Measurements from ENCODE around the gene PHGDH.

DNA sequence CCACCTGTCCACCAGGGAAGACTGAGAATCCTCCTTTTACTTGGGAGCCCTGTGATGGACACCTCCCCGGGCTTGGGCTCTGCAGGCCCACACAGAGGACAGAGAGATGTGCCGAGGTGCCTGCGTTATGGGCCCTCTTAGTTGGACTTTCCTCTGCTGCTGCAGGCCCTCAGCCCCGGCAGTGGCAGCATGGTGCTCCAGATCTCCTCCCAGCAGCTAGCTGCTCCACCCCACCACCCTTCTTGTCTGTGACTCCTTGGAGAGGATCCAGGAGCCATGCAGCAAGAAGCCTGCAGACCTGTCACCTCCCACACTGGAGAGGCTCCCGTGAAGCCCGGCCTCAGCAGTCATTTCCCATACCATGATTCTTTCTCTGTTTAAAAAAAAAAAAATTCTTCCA, 27.4 kb downstream of the PHGDH start:
- TF ChIP-seq EZH2 (IDR thresholded peaks at IDR 0.05; ENCODE audit: borderline replicate concordance, insufficient read depth, low read depth, low read length, poor library complexity, severe bottlenecking): no peak
- TF ChIP-seq, protein P1, sequence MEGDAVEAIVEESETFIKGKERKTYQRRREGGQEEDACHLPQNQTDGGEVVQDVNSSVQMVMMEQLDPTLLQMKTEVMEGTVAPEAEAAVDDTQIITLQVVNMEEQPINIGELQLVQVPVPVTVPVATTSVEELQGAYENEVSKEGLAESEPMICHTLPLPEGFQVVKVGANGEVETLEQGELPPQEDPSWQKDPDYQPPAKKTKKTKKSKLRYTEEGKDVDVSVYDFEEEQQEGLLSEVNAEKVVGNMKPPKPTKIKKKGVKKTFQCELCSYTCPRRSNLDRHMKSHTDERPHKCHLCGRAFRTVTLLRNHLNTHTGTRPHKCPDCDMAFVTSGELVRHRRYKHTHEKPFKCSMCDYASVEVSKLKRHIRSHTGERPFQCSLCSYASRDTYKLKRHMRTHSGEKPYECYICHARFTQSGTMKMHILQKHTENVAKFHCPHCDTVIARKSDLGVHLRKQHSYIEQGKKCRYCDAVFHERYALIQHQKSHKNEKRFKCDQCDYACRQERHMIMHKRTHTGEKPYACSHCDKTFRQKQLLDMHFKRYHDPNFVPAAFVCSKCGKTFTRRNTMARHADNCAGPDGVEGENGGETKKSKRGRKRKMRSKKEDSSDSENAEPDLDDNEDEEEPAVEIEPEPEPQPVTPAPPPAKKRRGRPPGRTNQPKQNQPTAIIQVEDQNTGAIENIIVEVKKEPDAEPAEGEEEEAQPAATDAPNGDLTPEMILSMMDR (IDR thresholded peaks at IDR 0.05): no peak
